ENCODE results near the gene HFE. TPM values are rescaled to one million over a fixed set of nuclear protein-coding genes. Genes with fewer than 3 reads are reported as not detected.

HFE gene
- total RNA-seq, 2 donors from 2014 or later: 3.1 to 6.4 TPM

GRCh38 chr6:26053992-26054780, 33.0 kb upstream of the HFE start:
- H3K4me1 ChIP-seq: peaks cover 0 to 11% of the 10 kb centered on the region in 2 donors

GRCh38 chr6:26054781-26055718, 32.2 kb upstream of the HFE start:
- Histone ChIP-seq H3K4me1 (peaks cover 0 to 11% of the 10 kb centered on the region in 2 donors), H3K9me3 (no peaks in the 10 kb centered on the region), H3K27me3 (no peaks in the 10 kb centered on the region), H3K27ac (peak overlapping the region; percentile 94 to 95), H3K4me3 (peak overlapping the region; percentile 57 to 75), H3K36me3 (no peaks in the 10 kb centered on the region)
- TF ChIP-seq CTCF (IDR thresholded peaks at IDR 0.05): peak in 1 of 2 donors; percentile 40
- peak; percentile 93 for DNase-seq (ENCODE audit: low spot score)

More at GRCh38 chr6:26053992-26054780, 33.0 kb upstream of the HFE start:
- H3K36me3 ChIP-seq: no peaks in the 10 kb centered on the region
- H3K4me3 ChIP-seq: peak overlapping the region; percentile 57 to 75
- DNase-seq (ENCODE audit: low spot score): no peak
- TF ChIP-seq CTCF (IDR thresholded peaks at IDR 0.05): no peak
- H3K27me3 ChIP-seq: no peaks in the 10 kb centered on the region
- H3K27ac ChIP-seq: peak overlapping the region; percentile 94 to 95
- no peaks in the 10 kb centered on the region for H3K9me3 ChIP-seq

GRCh38 chr6:26055719-26056582, 31.3 kb upstream of the HFE start:
- peak overlapping the region; percentile 57 to 75 for H3K4me3 ChIP-seq
- H3K4me1 ChIP-seq: peaks cover 0 to 11% of the 10 kb centered on the region in 2 donors
- H3K27me3 ChIP-seq: no peaks in the 10 kb centered on the region
- peak; percentile 96 for DNase-seq (ENCODE audit: low spot score)
- no peaks in the 10 kb centered on the region for H3K9me3 ChIP-seq
- no peaks in the 10 kb centered on the region for H3K36me3 ChIP-seq
- no peak for TF ChIP-seq CTCF (IDR thresholded peaks at IDR 0.05)
- peak overlapping the region; percentile 94 to 95 for H3K27ac ChIP-seq

GRCh38 chr6:26056583-26057350, 30.5 kb upstream of the HFE start:
- Histone ChIP-seq H3K9me3 (no peaks in the 10 kb centered on the region), H3K4me3 (peak overlapping the region; percentile 57 to 75), H3K4me1 (peaks cover 0 to 11% of the 10 kb centered on the region in 2 donors), H3K27ac (peak overlapping the region; percentile 94 to 95), H3K36me3 (no peaks in the 10 kb centered on the region), H3K27me3 (no peaks in the 10 kb centered on the region)
- no peak for DNase-seq (ENCODE audit: low spot score)
- no peak for TF ChIP-seq CTCF (IDR thresholded peaks at IDR 0.05)

All from right atrium auricular region (tissue), 2 donors.